SK-N-MC (cell line): ENCODE results near the gene UQCRHL.

ENCODE experiments used
- EZH2 ChIP-seq: fragments of 200-600 bp; sonication (generic); IDR thresholded peaks from one replicate; pipeline ENCODE4 v1.6.1; 2017; ENCODE audit warnings: antibody characterized with exemption
- POLR2AphosphoS5 ChIP-seq: IDR thresholded peaks from 2 replicates; pipeline ENCODE4 v1.6.1; 2012; ENCODE audit warnings: mild to moderate bottlenecking, low read depth, low read length, borderline replicate concordance

GRCh38 chr1:15833069-15833679, 25.7 kb upstream of the UQCRHL start:
- no peak for TF ChIP-seq POLR2AphosphoS5
- TF ChIP-seq EZH2: no peak
